MM.1S (cell line): Measurements from ENCODE around the gene CLN5.

Experiments
- CTCF ChIP-seq: fragments of 300-600 bp; sonication (generic); IDR thresholded peaks from 2 replicates; pipeline ENCODE4 v1.5.1; 2016; ENCODE audit warnings: antibody characterized with exemption, low read length, mixed read lengths
- EZH2 ChIP-seq: fragments of 300-600 bp; sonication (generic); optimal IDR thresholded peaks from 2 replicates; pipeline ENCODE3; 2017; ENCODE audit warnings: low read depth, mild to moderate bottlenecking, antibody characterized with exemption, low read length, mixed read lengths

- TF ChIP-seq CTCF (no peak), EZH2 (no peak)
Measured at GRCh38 chr13:76975863-76976262, 16.0 kb upstream of the CLN5 start.
